HCT116 (cell line): ENCODE results near the gene GSKIP. TPM values are rescaled to one million over a fixed set of nuclear protein-coding genes. Genes with fewer than 3 reads are reported as not detected.

ENCODE experiments used
- ATAC-seq: fragments of 200-7000 bp; cut with Tn5 transposase; 2 replicates; pipeline ENCODE4 v1.9.1; 2020; ENCODE audit warnings: mild to moderate bottlenecking, moderate library complexity
- BruUV-seq: library from RNA; stranded (reverse); fragments of 400-500 nt; replicated peaks from 2 replicates; lab custom pipeline; 2021; lab: Mats Ljungman, UMichigan
- CTCF ChIA-PET: fragments of 300-600 bp; sonication (Branson Sonifier 250); formaldehyde crosslinking; loops from one replicate; lab custom pipeline; 2021; ENCODE audit warnings: antibody characterized with exemption; lab: Charles Lee
- POLR2A ChIA-PET: fragments of 300-600, 350-600 bp; sonication (Branson Sonifier 250); formaldehyde crosslinking; loops from one replicate; lab custom pipeline; 2021; ENCODE audit warnings: antibody characterized with exemption; lab: Charles Lee
- RAD21 ChIA-PET, 2 experiments: fragments of 300-600 bp; sonication (Branson Sonifier 250); formaldehyde crosslinking; loops; one replicate each; lab custom pipeline; 2023; ENCODE audit warnings: low total read pairs in 2 of 2; ENCODE audit not compliant: uncharacterized antibody in 2 of 2, unreplicated experiment in 2 of 2, low non-redundant PET in 1 of 2; lab: Charles Lee
- DNase-seq: peaks from one replicate; pipeline ENCODE4 v3.0.0-alpha.2; 2010; ENCODE audit warnings: low read depth, low spot score
- H2AFZ ChIP-seq: fragments of 200-600 bp; shearing (Covaris generic), sonication (generic); 2 replicates; pipeline ENCODE4 v1.6.1; 2017; ENCODE audit warnings: low read depth, mixed run types, mixed read lengths, antibody characterized with exemption, low read length; ENCODE audit not compliant: poor library complexity, severe bottlenecking
- H3K27ac ChIP-seq: 2 replicates; pipeline ENCODE4 v1.5.1; 2012; ENCODE audit warnings: low read depth, low read length
- H3K27me3 ChIP-seq: fragments of 200-600 bp; sonication (generic); 2 replicates; pipeline ENCODE4 v1.6.1; 2016; ENCODE audit warnings: mixed run types, low read length, mixed read lengths; ENCODE audit not compliant: insufficient read depth
- H3K36me3 ChIP-seq, 2 experiments: fragments of 200-500 bp in 1 of 2; fragments of 200-600 bp in 1 of 2; sonication (Bioruptor generic) in 1 of 2; sonication (generic) in 1 of 2; 2 replicates each; pipeline versions ENCODE4 v1.5.1 to v1.6.1; 2014 to 2016; ENCODE audit warnings: low read length in 2 of 2, inconsistent platforms in 1 of 2, mixed read lengths in 1 of 2, mixed run types in 1 of 2; ENCODE audit not compliant: insufficient read depth in 2 of 2, control insufficient read depth in 1 of 2
- H3K4me1 ChIP-seq, 2 experiments: fragments of 200-600 bp in 1 of 2; sonication (generic) in 1 of 2; 2 replicates each; pipeline versions ENCODE4 v1.5.1 to v1.6.1; 2012 to 2017; ENCODE audit warnings: low read length in 2 of 2, inconsistent platforms in 1 of 2, mild to moderate bottlenecking in 1 of 2, mixed read lengths in 1 of 2, mixed run types in 1 of 2, moderate library complexity in 1 of 2; ENCODE audit not compliant: insufficient read depth in 2 of 2, control insufficient read depth in 1 of 2
- H3K4me2 ChIP-seq: fragments of 200-600 bp; sonication (generic); 2 replicates; pipeline ENCODE4 v1.6.1; 2017; ENCODE audit warnings: mixed run types, low read length, mixed read lengths
- H3K4me3 ChIP-seq, 2 experiments: fragments of 200-600 bp in 1 of 2; sonication (generic) in 1 of 2; replicated peaks in 1 of 2; 2 replicates each; pipeline ENCODE4 v1.5.1; 2011 to 2016; ENCODE audit warnings: low read length in 2 of 2, control low read depth in 1 of 2, low read depth in 1 of 2, mild to moderate bottlenecking in 1 of 2, mixed read lengths in 1 of 2, mixed run types in 1 of 2
- H3K79me2 ChIP-seq: fragments of 200-600 bp; sonication (generic); 2 replicates; pipeline ENCODE4 v1.6.1; 2017; ENCODE audit warnings: mild to moderate bottlenecking, mixed run types, low read length, moderate library complexity, mixed read lengths; ENCODE audit not compliant: insufficient read depth
- H3K9ac ChIP-seq: fragments of 200-600 bp; sonication (generic); 2 replicates; pipeline ENCODE4 v1.6.1; 2016; ENCODE audit warnings: low read length, mixed read lengths
- H3K9me2 ChIP-seq: fragments of 200-600 bp; sonication (generic), shearing (Covaris generic); 2 replicates; pipeline ENCODE4 v1.6.1; 2017; ENCODE audit warnings: mixed run types, mild to moderate bottlenecking, moderate library complexity; ENCODE audit not compliant: insufficient read depth
- H3K9me3 ChIP-seq, 2 experiments: fragments of 200-500 bp in 1 of 2; fragments of 200-600 bp in 1 of 2; sonication (Bioruptor generic) in 1 of 2; sonication (generic) in 1 of 2; 2 replicates each; pipeline ENCODE4 v1.6.1; 2014 to 2017; ENCODE audit warnings: low read length in 2 of 2, mixed read lengths in 2 of 2, inconsistent platforms in 1 of 2, low read depth in 1 of 2, mild to moderate bottlenecking in 1 of 2, mixed run types in 1 of 2, moderate library complexity in 1 of 2; ENCODE audit not compliant: control insufficient read depth in 1 of 2, insufficient read depth in 1 of 2
- H4K20me1 ChIP-seq: fragments of 200-600 bp; sonication (generic), shearing (Covaris generic); 2 replicates; pipeline ENCODE4 v1.6.1; 2017; ENCODE audit warnings: mixed run types, mild to moderate bottlenecking, moderate library complexity; ENCODE audit not compliant: insufficient read depth
- JUND ChIP-seq: IDR thresholded peaks from 2 replicates; pipeline ENCODE4 v1.6.1; 2012
- POLR2AphosphoS5 ChIP-seq: IDR thresholded peaks from 2 replicates; pipeline ENCODE4 v1.6.1; 2011; ENCODE audit warnings: mild to moderate bottlenecking, low read depth, low read length, moderate library complexity
- RAD21 ChIP-seq: IDR thresholded peaks from 2 replicates; pipeline ENCODE4 v1.6.1; 2012; ENCODE audit warnings: low read depth, mild to moderate bottlenecking
- SP1 ChIP-seq: IDR thresholded peaks from 2 replicates; pipeline ENCODE4 v1.6.1; 2012; ENCODE audit warnings: low read depth
- SRF ChIP-seq: IDR thresholded peaks from 2 replicates; pipeline ENCODE4 v1.6.1; 2012; ENCODE audit warnings: low read depth
- TCF7L2 ChIP-seq: IDR thresholded peaks from 2 replicates; pipeline ENCODE4 v1.7.0; 2011; ENCODE audit warnings: borderline replicate concordance, inconsistent platforms; ENCODE audit not compliant: insufficient read depth, insufficient read length; ENCODE audit errors: extremely low read depth
- YY1 ChIP-seq: IDR thresholded peaks from 2 replicates; pipeline ENCODE4 v1.6.1; 2011; ENCODE audit warnings: low read length, low read depth, moderate library complexity, mild to moderate bottlenecking; ENCODE audit not compliant: insufficient replicate concordance; ENCODE audit errors: extremely low read depth
- intact Hi-C: fragments of 100-400 bp; cut with micrococcal nuclease; formaldehyde crosslinking; loops from 2 replicates; pipeline ENCODE4 v1.10.0; 2022
- total RNA-seq: library from RNA; stranded (reverse); gene quantifications from one replicate; pipeline ENCODE4 v1.2.1, GENCODE V29; 2021; ENCODE audit not compliant: unreplicated experiment
- TF ChIP-seq, protein P1 (sequence below): IDR thresholded peaks from 2 replicates; pipeline ENCODE4 v1.6.1; 2012
- TF ChIP-seq, protein P2 (sequence below): IDR thresholded peaks from 2 replicates; pipeline ENCODE4 v1.6.1; 2012
- TF ChIP-seq, protein P3 (sequence below): IDR thresholded peaks from 2 replicates; pipeline ENCODE4 v1.6.1; 2012; ENCODE audit warnings: low read depth

GSKIP gene
- total RNA-seq, 1 experiment from 2014 or later: 21.7 TPM

- CTCF ChIA-PET: interaction anchor here (0.6 kb wide), 1 partner anchor 806 kb away, joined by 4 read pairs; no protein-coding TSS in a partner anchor
- H3K4me3 ChIP-seq: no peak overlapping the region
- ATAC-seq (no peak), DNase-seq (no peak)
- no peaks in the 10 kb centered on the region for H3K27me3 ChIP-seq
- no TSS peak for BruUV-seq
- no peak for TF ChIP-seq POLR2AphosphoS5
- TF ChIP-seq SP1: no peak
- no peak for TF ChIP-seq YY1
- TF ChIP-seq JUND: no peak
- no peak for TF ChIP-seq RAD21
- TF ChIP-seq SRF: no peak
- TF ChIP-seq, protein P1, sequence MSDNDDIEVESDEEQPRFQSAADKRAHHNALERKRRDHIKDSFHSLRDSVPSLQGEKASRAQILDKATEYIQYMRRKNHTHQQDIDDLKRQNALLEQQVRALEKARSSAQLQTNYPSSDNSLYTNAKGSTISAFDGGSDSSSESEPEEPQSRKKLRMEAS: no peak
- TF ChIP-seq, protein P2, sequence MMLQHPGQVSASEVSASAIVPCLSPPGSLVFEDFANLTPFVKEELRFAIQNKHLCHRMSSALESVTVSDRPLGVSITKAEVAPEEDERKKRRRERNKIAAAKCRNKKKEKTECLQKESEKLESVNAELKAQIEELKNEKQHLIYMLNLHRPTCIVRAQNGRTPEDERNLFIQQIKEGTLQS: no peak
- TF ChIP-seq, protein P3, sequence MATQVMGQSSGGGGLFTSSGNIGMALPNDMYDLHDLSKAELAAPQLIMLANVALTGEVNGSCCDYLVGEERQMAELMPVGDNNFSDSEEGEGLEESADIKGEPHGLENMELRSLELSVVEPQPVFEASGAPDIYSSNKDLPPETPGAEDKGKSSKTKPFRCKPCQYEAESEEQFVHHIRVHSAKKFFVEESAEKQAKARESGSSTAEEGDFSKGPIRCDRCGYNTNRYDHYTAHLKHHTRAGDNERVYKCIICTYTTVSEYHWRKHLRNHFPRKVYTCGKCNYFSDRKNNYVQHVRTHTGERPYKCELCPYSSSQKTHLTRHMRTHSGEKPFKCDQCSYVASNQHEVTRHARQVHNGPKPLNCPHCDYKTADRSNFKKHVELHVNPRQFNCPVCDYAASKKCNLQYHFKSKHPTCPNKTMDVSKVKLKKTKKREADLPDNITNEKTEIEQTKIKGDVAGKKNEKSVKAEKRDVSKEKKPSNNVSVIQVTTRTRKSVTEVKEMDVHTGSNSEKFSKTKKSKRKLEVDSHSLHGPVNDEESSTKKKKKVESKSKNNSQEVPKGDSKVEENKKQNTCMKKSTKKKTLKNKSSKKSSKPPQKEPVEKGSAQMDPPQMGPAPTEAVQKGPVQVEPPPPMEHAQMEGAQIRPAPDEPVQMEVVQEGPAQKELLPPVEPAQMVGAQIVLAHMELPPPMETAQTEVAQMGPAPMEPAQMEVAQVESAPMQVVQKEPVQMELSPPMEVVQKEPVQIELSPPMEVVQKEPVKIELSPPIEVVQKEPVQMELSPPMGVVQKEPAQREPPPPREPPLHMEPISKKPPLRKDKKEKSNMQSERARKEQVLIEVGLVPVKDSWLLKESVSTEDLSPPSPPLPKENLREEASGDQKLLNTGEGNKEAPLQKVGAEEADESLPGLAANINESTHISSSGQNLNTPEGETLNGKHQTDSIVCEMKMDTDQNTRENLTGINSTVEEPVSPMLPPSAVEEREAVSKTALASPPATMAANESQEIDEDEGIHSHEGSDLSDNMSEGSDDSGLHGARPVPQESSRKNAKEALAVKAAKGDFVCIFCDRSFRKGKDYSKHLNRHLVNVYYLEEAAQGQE: no peak
- no peak for TF ChIP-seq TCF7L2
- no peak overlapping the region for H2AFZ ChIP-seq
- no peaks in the 10 kb centered on the region for H3K79me2 ChIP-seq
- no peaks in the 10 kb centered on the region for H3K9me3 ChIP-seq
- no peaks in the 10 kb centered on the region for H4K20me1 ChIP-seq
- H3K9me2 ChIP-seq: no peaks in the 10 kb centered on the region
- H3K9ac ChIP-seq: no peak overlapping the region
- POLR2A ChIA-PET: interaction anchor here (0.7 kb wide), 1 partner anchor 24 kb away, joined by 3 read pairs; no protein-coding TSS in a partner anchor
- H3K4me1 ChIP-seq: no peaks in the 10 kb centered on the region
- 0 out of 4 replicates have a peak, but pooled peaks cover 0 to 8% of the 10 kb centered on the region in 2 experiments for H3K36me3 ChIP-seq
- no peak overlapping the region for H3K4me2 ChIP-seq
- no peak overlapping the region for H3K27ac ChIP-seq
- RAD21 ChIA-PET: no interaction called here
- intact Hi-C loops: no loop called here
Observed at GRCh38 chr14:96384740-96385139, 21.4 kb downstream of the GSKIP start.
